Astrocyte of the cerebellum (primary cell): ENCODE results near the gene CNPY4.
"Not testable (repeated sequence)": the region's sequence is repeated elsewhere in the genome, so short reads cannot be mapped to it uniquely, and the experiment has no call there.

ENCODE experiments used
- DNase-seq: peaks from one replicate; pipeline ENCODE4 v3.0.0-alpha.2; 2011; ENCODE audit warnings: low read depth
- H3K4me3 ChIP-seq: 2 replicates; pipeline ENCODE4 v1.5.1; 2011; ENCODE audit warnings: mild to moderate bottlenecking, low read depth, low read length, moderate library complexity
- CTCF ChIP-seq: IDR thresholded peaks from 2 replicates; pipeline ENCODE4 v1.5.1; 2012; ENCODE audit warnings: low read length, low read depth, moderate library complexity, mild to moderate bottlenecking; ENCODE audit errors: missing control alignments
- in situ Hi-C: cut with HindIII; loops from 2 replicates; pipeline ENCODE4 v1.10.0; 2017; ENCODE audit warnings: low sequenced_read_pairs

CNPY4 gene

GRCh38 chr7:100130608-100131453 is 11.4 kb downstream of the CNPY4 start:
- DNase-seq: no peak
- H3K4me3 ChIP-seq: no peak overlapping the region

GRCh38 chr7:100132126-100132525 is 12.7 kb downstream of the CNPY4 start:
- in situ Hi-C loops: no loop called here
- no peak for TF ChIP-seq CTCF
- H3K4me3 ChIP-seq: no peak overlapping the region
- no peak for DNase-seq

More at GRCh38 chr7:100130608-100131453, 11.4 kb downstream of the CNPY4 start:
- TF ChIP-seq CTCF: peak; percentile 66
- in situ Hi-C loops: no loop called here

DNA sequence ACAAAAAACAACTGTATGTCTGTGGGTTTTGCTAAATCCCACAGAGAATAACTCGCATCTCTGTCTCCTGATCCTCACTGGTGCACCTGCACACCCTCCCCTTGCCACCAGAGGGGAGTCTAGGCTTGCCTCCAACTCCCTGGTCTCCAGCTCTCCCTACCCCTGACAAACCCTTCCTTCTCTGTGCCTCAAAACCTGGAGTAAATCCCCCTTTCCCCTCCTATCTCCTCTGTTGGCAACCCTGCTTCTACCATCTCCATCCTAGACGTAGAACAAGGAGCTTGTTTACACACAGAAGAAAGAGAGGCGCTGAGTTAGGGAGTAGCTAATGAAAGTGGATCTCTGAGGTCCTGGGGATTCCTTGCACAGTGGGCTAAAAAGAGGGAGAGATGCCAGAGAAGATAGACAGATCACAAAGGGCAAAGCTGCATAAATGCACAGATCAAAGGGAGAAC is 13.3 kb downstream of the CNPY4 start:
- H3K4me3 ChIP-seq: no peak overlapping the region
- peak; percentile 93 for TF ChIP-seq CTCF
- in situ Hi-C loops: no loop called here
- peak; percentile 38 for DNase-seq

DNA sequence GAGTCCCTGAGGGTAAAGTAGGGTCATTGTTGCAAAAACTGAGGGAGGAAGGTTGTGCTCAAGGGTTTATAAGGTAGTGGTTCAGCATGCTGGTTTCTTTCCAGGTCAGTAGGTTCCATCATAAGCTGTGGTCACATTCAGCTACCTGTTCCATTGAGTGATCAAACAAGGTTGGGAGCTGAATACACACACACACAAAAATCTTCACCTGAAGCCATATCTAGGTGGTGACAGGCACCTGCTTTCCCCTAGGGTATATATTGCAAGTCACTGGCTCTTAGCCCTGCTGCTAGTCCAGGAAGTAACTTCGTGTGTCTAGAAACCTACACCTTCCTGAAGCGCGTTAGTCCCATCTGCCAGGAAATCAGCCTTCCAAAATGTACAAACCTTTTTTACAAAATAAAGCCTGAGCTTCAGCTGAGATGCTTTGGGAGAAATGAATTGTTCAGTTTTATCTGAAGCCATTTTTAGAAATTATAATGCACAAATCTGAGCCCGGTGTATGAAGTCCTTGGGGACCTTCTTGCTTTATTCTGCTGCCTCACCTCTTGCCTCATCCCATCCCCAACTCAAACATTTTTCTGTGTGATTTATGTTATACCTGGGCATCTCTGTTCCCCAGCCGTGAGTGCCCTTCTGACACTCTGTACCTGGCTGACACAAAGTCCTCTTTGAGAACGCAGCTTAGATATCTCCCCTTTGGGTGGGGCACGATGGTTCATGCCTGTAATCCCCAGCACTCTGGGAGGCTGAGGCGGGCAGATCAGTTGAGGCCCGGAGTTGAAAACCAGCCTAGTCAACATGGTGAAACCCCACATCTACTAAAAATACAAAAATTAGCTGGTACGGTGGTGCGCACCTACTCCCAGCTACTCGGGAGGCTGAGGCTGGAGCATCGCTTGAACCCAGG is 18.7 kb downstream of the CNPY4 start:
- TF ChIP-seq CTCF: no peak
- no peak overlapping the region for H3K4me3 ChIP-seq
- in situ Hi-C loops: no loop called here
- DNase-seq: no peak

DNA sequence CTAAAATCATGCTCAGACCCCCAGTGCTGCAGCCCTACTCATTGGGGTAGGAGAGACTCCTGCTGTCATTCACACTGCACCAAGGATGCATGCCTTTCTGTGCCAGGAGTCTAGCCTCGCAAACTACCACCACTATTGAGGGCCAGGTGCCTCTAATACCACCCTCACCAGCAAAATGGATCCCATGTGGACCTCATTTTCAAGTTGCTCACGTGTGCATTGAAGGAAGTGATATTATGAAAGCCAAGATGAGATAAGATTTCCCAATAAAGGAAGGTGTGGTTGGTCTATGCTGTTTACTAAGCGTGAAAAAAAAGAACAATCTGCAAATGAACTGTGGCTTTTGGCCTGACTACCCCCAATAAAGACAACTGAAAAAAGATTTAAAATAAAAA is 22.1 kb downstream of the CNPY4 start:
- H3K4me3 ChIP-seq: no peak overlapping the region
- DNase-seq: no peak
- TF ChIP-seq CTCF: no peak
- in situ Hi-C loops: no loop called here

DNA sequence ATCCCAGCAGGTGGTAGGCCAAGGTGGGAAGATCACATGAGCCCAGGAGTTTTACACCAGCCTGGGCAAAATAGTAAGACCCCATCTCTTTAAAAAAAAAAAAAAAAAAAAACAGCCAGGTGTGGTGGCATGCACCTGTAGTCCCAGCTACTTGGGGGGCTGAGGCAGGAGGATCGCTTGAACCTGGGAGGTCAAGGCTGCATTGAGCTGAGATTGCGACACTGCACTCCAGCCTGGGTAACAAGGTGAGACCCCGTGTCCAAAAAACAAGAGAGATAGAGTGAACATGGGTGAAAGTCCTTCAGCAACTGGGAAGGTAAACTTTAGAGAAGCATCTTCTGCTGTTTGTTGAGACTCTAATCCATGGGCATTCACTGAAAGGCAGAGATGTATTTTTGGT is 23.0 kb downstream of the CNPY4 start:
- TF ChIP-seq CTCF: no peak
- H3K4me3 ChIP-seq: no peak overlapping the region
- in situ Hi-C loops: no loop called here

GRCh38 chr7:100146350-100146749 is 26.9 kb downstream of the CNPY4 start:
- H3K4me3 ChIP-seq, in situ Hi-C loops, DNase-seq: not testable (repeated sequence)

More for the DNA sequence above, 23.0 kb downstream of the CNPY4 start:
- no peak for DNase-seq
